CD14-positive monocyte (primary cell): ENCODE data around the gene CMSS1. TPM values are rescaled to one million over a fixed set of nuclear protein-coding genes. Genes with fewer than 3 reads are reported as not detected.

Source experiments
- DNase-seq, 3 donors: peaks; one replicate each; pipeline ENCODE4 v3.0.0-alpha.2; 2011 to 2022
- H2AFZ ChIP-seq: 2 replicates; pipeline ENCODE4 v1.6.0; 2012; ENCODE audit warnings: mild to moderate bottlenecking, low read depth, low read length, inconsistent platforms; ENCODE audit not compliant: insufficient read depth, poor library complexity, severe bottlenecking
- H3K27ac ChIP-seq, 2 donors: 1 replicate in 1 of 2; 2 replicates in 1 of 2; pipeline ENCODE4 v1.5.1; 2012 to 2013; ENCODE audit warnings: low read length in 2 of 2, control low read depth in 1 of 2, inconsistent platforms in 1 of 2, low read depth in 1 of 2, mild to moderate bottlenecking in 1 of 2
- H3K27me3 ChIP-seq, 2 donors: one replicate each; pipeline versions ENCODE4 v1.6.0 to v1.6.1; 2011 to 2013; ENCODE audit warnings: low read length in 2 of 2; ENCODE audit not compliant: control insufficient read depth in 2 of 2, insufficient read depth in 2 of 2
- H3K36me3 ChIP-seq, 2 donors: replicated peaks in 1 of 2; 1 replicate in 1 of 2; 2 replicates in 1 of 2; pipeline versions ENCODE4 v1.5.1 to v1.6.1; 2012 to 2013; ENCODE audit warnings: low read length in 2 of 2, control low read depth in 1 of 2, inconsistent platforms in 1 of 2, mild to moderate bottlenecking in 1 of 2; ENCODE audit not compliant: insufficient read depth in 2 of 2, control insufficient read depth in 1 of 2
- H3K4me1 ChIP-seq, 2 donors: 1 replicate in 1 of 2; 2 replicates in 1 of 2; pipeline versions ENCODE4 v1.5.1 to v1.6.1; 2012 to 2013; ENCODE audit warnings: low read length in 2 of 2, control low read depth in 1 of 2, inconsistent platforms in 1 of 2, mild to moderate bottlenecking in 1 of 2, moderate library complexity in 1 of 2; ENCODE audit not compliant: insufficient read depth in 2 of 2, control insufficient read depth in 1 of 2
- H3K4me2 ChIP-seq: replicated peaks from 2 replicates; pipeline ENCODE3; 2012; ENCODE audit warnings: low read length, moderate library complexity, mild to moderate bottlenecking; ENCODE audit not compliant: poor library complexity, severe bottlenecking; ENCODE audit errors: extremely low read depth
- H3K4me3 ChIP-seq, 3 experiments: fragments of 200-600 bp in 1 of 3; sonication (generic) in 1 of 3; replicated peaks in 1 of 3; 1 replicate in 2 of 3; 2 replicates in 1 of 3; pipeline ENCODE4 v1.5.1; 2011 to 2013; ENCODE audit warnings: low read length in 3 of 3, mild to moderate bottlenecking in 3 of 3, control low read depth in 2 of 3, low read depth in 2 of 3, inconsistent platforms in 1 of 3, moderate library complexity in 1 of 3
- H3K79me2 ChIP-seq: 2 replicates; pipeline ENCODE4 v1.6.0; 2012; ENCODE audit warnings: mild to moderate bottlenecking, control low read depth, inconsistent platforms, low read length, moderate library complexity; ENCODE audit not compliant: insufficient read depth
- H3K9ac ChIP-seq: 2 replicates; pipeline ENCODE4 v1.6.0; 2017; ENCODE audit warnings: low read length, mild to moderate bottlenecking; ENCODE audit not compliant: insufficient read depth, poor library complexity, severe bottlenecking
- H3K9me3 ChIP-seq, 2 donors: replicated peaks in 1 of 2; 1 replicate in 1 of 2; 2 replicates in 1 of 2; pipeline versions ENCODE4 v1.5.1 to v1.6.1; 2012 to 2013; ENCODE audit warnings: low read length in 2 of 2, control low read depth in 1 of 2; ENCODE audit not compliant: control insufficient read depth in 1 of 2, insufficient read depth in 1 of 2
- H4K20me1 ChIP-seq: 2 replicates; pipeline ENCODE4 v1.6.0; 2012; ENCODE audit warnings: mild to moderate bottlenecking, low read length, control low read depth, moderate library complexity; ENCODE audit not compliant: insufficient read depth
- H3K27ac Mint-ChIP-seq, 7 donors: one replicate each; pipeline ENCODE4 v1.8.0; 2020; ENCODE audit warnings: mild to moderate bottlenecking in 7 of 7, mixed read lengths in 7 of 7, moderate library complexity in 6 of 7, inconsistent platforms in 2 of 7
- H3K27me3 Mint-ChIP-seq, 3 donors: one replicate each; pipeline ENCODE4 v1.8.0; 2021 to 2022; ENCODE audit warnings: low read depth in 3 of 3, mild to moderate bottlenecking in 3 of 3, mixed read lengths in 3 of 3, moderate library complexity in 3 of 3, inconsistent platforms in 1 of 3
- H3K36me3 Mint-ChIP-seq, 2 donors: one replicate each; pipeline ENCODE4 v1.8.0; 2020; ENCODE audit warnings: mixed read lengths in 2 of 2, inconsistent platforms in 1 of 2, mild to moderate bottlenecking in 1 of 2
- H3K4me1 Mint-ChIP-seq: one replicate; pipeline ENCODE4 v1.8.0; 2020; ENCODE audit warnings: mild to moderate bottlenecking, mixed read lengths
- H3K4me3 Mint-ChIP-seq, 2 donors: one replicate each; pipeline ENCODE4 v1.8.0; 2020; ENCODE audit warnings: mild to moderate bottlenecking in 2 of 2, mixed read lengths in 2 of 2, moderate library complexity in 1 of 2
- H3K9me3 Mint-ChIP-seq, 7 donors: one replicate each; pipeline ENCODE4 v1.8.0; 2020 to 2022; ENCODE audit warnings: mixed read lengths in 7 of 7, mild to moderate bottlenecking in 6 of 7, moderate library complexity in 6 of 7, inconsistent platforms in 2 of 7
- WGBS: methylation state at CpG from one replicate; pipeline ENCODE4 v1.1.5; 2013; ENCODE audit warnings: missing lambda C conversion rate; ENCODE audit not compliant: insufficient coverage; 5-methylcytosine and 5-hydroxymethylcytosine counted together
- intact Hi-C, 2 donors: fragments of 100-400 bp; cut with micrococcal nuclease; formaldehyde crosslinking; loops; one replicate each; pipeline versions ENCODE4 v1.15.0 to v1.15.1; 2023
- polyA plus RNA-seq, 3 donors: library from polyadenylated mRNA; depleted of rRNA in 1 of 3; unstranded in 2 of 3; stranded (reverse) in 1 of 3; fragments of 300-500 nt in 2 of 3; fragments of >200 nt in 1 of 3; fragmentation: Illumina TruSeq in 2 of 3; gene quantifications; 1 replicate in 2 of 3; 2 replicates in 1 of 3; pipeline ENCODE4 v1.2.3, GENCODE V29; 2012 to 2021
- TF ChIP-seq, protein P1 (sequence below): fragments of 200-600 bp; IDR thresholded peaks from one replicate; pipeline ENCODE4 v1.8.0; 2022; ENCODE audit warnings: antibody characterized with exemption, mild to moderate bottlenecking

CMSS1 gene
- polyA plus RNA-seq, 3 donors, result 1.1 to 3.6 (median 2.2) TPM

DNA sequence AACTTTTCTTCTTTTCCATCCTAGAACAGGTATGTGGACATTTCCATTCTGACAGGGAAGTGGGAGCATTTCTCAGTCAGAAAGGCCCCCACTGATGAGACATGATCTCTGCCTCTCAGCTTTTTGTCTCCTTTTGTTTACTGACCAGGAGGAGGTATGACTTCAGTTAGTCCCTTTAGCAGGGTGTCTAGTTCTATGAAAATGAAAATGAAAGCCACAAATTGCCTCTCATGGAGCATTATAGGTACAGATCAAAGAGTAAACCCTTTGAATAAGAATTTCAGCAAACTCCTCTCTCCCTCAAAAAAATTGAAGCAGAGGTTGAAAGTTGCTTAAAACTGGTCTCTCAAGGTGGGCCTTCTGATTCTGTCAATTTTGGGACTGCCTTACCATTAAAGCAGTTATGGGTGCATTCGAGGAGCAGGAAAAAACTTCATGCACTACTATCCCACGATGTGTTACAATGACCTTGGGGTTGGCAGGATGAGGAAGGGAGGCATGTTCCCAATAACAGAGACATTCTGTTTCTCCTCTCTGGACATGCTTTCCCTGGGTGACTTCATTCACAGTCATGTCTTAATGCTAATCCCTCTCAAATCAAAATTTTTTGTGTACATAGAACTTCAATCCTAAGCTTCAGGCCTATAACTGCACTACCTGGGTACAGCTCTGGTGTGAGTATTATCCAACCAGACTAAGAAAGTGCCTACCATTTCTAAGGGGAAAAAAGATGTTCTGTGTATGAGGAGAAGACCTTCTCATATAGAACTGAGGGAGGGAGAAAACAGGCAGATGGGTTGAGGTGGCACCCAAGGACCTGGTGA is 392.5 kb downstream of the CMSS1 start:
- H3K27me3 Mint-ChIP-seq, result peaks cover 0 to 3% (median 0%) of the 10 kb centered on the region in 3 donors
- intact Hi-C loops, result no loop called here
- no peaks in the 10 kb centered on the region for H3K36me3 Mint-ChIP-seq
- H3K4me1 Mint-ChIP-seq, result no peaks in the 10 kb centered on the region
- H3K4me3 Mint-ChIP-seq, result no peak overlapping the region
- H3K79me2 ChIP-seq, result no peaks in the 10 kb centered on the region
- no peaks in the 10 kb centered on the region for H3K9me3 ChIP-seq
- no peaks in the 10 kb centered on the region for H3K36me3 ChIP-seq
- H3K4me3 ChIP-seq, result no peak overlapping the region
- no peak overlapping the region for H3K4me2 ChIP-seq
- TF ChIP-seq, protein P1, sequence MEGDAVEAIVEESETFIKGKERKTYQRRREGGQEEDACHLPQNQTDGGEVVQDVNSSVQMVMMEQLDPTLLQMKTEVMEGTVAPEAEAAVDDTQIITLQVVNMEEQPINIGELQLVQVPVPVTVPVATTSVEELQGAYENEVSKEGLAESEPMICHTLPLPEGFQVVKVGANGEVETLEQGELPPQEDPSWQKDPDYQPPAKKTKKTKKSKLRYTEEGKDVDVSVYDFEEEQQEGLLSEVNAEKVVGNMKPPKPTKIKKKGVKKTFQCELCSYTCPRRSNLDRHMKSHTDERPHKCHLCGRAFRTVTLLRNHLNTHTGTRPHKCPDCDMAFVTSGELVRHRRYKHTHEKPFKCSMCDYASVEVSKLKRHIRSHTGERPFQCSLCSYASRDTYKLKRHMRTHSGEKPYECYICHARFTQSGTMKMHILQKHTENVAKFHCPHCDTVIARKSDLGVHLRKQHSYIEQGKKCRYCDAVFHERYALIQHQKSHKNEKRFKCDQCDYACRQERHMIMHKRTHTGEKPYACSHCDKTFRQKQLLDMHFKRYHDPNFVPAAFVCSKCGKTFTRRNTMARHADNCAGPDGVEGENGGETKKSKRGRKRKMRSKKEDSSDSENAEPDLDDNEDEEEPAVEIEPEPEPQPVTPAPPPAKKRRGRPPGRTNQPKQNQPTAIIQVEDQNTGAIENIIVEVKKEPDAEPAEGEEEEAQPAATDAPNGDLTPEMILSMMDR, result no peak
- H4K20me1 ChIP-seq, result no peaks in the 10 kb centered on the region
- H2AFZ ChIP-seq, result no peak overlapping the region
- peaks cover 0 to 2% (median 0%) of the 10 kb centered on the region in 7 donors for H3K9me3 Mint-ChIP-seq
- H3K9ac ChIP-seq, result no peak overlapping the region
- DNase-seq, result no peak
- H3K4me1 ChIP-seq, result no peaks in the 10 kb centered on the region
- no peaks in the 10 kb centered on the region for H3K27me3 ChIP-seq
- no CpG with 5 or more reads among the region's 2 CpGs for WGBS
- no peak overlapping the region for H3K27ac Mint-ChIP-seq
- no peak overlapping the region for H3K27ac ChIP-seq

DNA sequence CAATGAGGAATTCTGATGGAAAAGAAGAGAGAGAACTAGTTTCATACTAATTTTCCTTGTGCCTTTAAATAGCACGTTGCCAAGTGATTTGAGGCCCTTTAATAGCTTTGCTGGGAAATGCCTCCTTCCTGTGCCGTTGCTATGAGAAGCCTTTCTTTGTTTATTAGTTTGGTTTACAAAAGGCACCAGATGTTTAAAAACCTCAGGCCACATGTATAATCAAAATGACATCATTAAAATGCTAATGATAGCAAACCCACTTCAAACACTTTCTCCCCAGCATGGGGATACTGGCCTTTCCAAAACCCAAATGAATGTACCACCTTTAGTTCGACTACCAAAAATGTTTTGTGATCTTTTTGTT is 393.1 kb downstream of the CMSS1 start:
- Histone ChIP-seq H3K4me3 (no peak overlapping the region), H3K9me3 (no peaks in the 10 kb centered on the region), H3K4me2 (no peak overlapping the region), H2AFZ (no peak overlapping the region), H3K27ac (no peak overlapping the region), H4K20me1 (no peaks in the 10 kb centered on the region), H3K4me1 (no peaks in the 10 kb centered on the region), H3K36me3 (no peaks in the 10 kb centered on the region), H3K9ac (no peak overlapping the region), H3K27me3 (no peaks in the 10 kb centered on the region), H3K79me2 (no peaks in the 10 kb centered on the region)
- H3K27ac Mint-ChIP-seq, result no peak overlapping the region
- H3K9me3 Mint-ChIP-seq, result peaks cover 0 to 2% (median 0%) of the 10 kb centered on the region in 7 donors
- intact Hi-C loops, result no loop called here
- WGBS, result no CpG with 5 or more reads among the region's 3 CpGs
- TF ChIP-seq, protein P1, result no peak
- no peaks in the 10 kb centered on the region for H3K4me1 Mint-ChIP-seq
- H3K4me3 Mint-ChIP-seq, result no peak overlapping the region
- H3K27me3 Mint-ChIP-seq, result peaks cover 0 to 3% (median 0%) of the 10 kb centered on the region in 3 donors
- no peaks in the 10 kb centered on the region for H3K36me3 Mint-ChIP-seq
- DNase-seq, result no peak
